Transverse colon (tissue), 4 donors: ENCODE measurements around the gene ABL1.

Source experiments
- CTCF ChIP-seq, 5 experiments: fragments of 200-600 bp in 3 of 5; fragments of 450-650 bp in 2 of 5; sonication (generic) in 3 of 5; IDR thresholded peaks; 1 replicate in 2 of 5; 2 replicates in 3 of 5; pipeline ENCODE4 v1.5.1; 2016 to 2017; ENCODE audit warnings: antibody characterized with exemption in 5 of 5, inconsistent platforms in 3 of 5, mild to moderate bottlenecking in 2 of 5, moderate library complexity in 1 of 5
- EP300 ChIP-seq: sonication (generic); formaldehyde crosslinking; IDR thresholded peaks from one replicate; pipeline ENCODE4 v1.6.1; 2017; ENCODE audit warnings: antibody characterized with exemption, low read depth
- POLR2A ChIP-seq: fragments of 450-650 bp; IDR thresholded peaks from one replicate; pipeline ENCODE4 v1.6.1; 2016; ENCODE audit warnings: antibody characterized with exemption, mild to moderate bottlenecking, moderate library complexity
- POLR2AphosphoS5 ChIP-seq, 3 donors: sonication (generic); formaldehyde crosslinking; IDR thresholded peaks; one replicate each; pipeline ENCODE4 v1.6.1; 2016; ENCODE audit warnings: antibody characterized with exemption in 3 of 3

- TF ChIP-seq CTCF (IDR thresholded peaks at IDR 0.05) = no peak
- TF ChIP-seq POLR2A = no peak
- no peak for TF ChIP-seq EP300
- TF ChIP-seq POLR2AphosphoS5 (IDR thresholded peaks at IDR 0.05) = peak in 1 of 3 donors; percentile 4
Observed at GRCh38 chr9:130897848-130898551, 62.9 kb downstream of the ABL1 start.
